H9 (cell line): ENCODE measurements around the gene NRN1. TPM values are rescaled to one million over a fixed set of nuclear protein-coding genes. Genes with fewer than 3 reads are reported as not detected.

Experiments used
- DNase-seq: peaks from one replicate; pipeline ENCODE4 v3.0.0-alpha.2; 2017
- H2AFZ ChIP-seq: one replicate; pipeline ENCODE4 v1.6.1; 2013; ENCODE audit warnings: mild to moderate bottlenecking, low read length, control low read depth, moderate library complexity
- H2AK5ac ChIP-seq: 2 replicates; pipeline ENCODE4 v1.6.1; 2013; ENCODE audit warnings: low read length, control low read depth, mixed read lengths; ENCODE audit not compliant: insufficient read length
- H2BK120ac ChIP-seq: one replicate; pipeline ENCODE4 v1.6.1; 2013; ENCODE audit warnings: low read depth, mild to moderate bottlenecking, low read length, control low read depth, inconsistent platforms; ENCODE audit not compliant: poor library complexity, severe bottlenecking
- H2BK12ac ChIP-seq: 2 replicates; pipeline ENCODE4 v1.6.1; 2013; ENCODE audit warnings: low read length, control low read depth, mixed read lengths, low read depth; ENCODE audit not compliant: insufficient read length
- H2BK15ac ChIP-seq: 2 replicates; pipeline ENCODE4 v1.6.1; 2013; ENCODE audit warnings: low read depth, low read length, control low read depth
- H2BK20ac ChIP-seq: one replicate; pipeline ENCODE4 v1.6.1; 2013; ENCODE audit warnings: low read depth, mild to moderate bottlenecking, low read length, control low read depth, inconsistent platforms; ENCODE audit not compliant: poor library complexity, severe bottlenecking
- H2BK5ac ChIP-seq: 2 replicates; pipeline ENCODE4 v1.6.1; 2013; ENCODE audit warnings: low read length, control low read depth, mixed read lengths; ENCODE audit not compliant: insufficient read length
- H3K14ac ChIP-seq: 2 replicates; pipeline ENCODE4 v1.6.1; 2013; ENCODE audit warnings: low read length, control low read depth; ENCODE audit not compliant: insufficient read depth
- H3K18ac ChIP-seq: 2 replicates; pipeline ENCODE4 v1.6.1; 2013; ENCODE audit warnings: low read depth, mild to moderate bottlenecking, mixed read lengths, low read length, control low read depth; ENCODE audit not compliant: insufficient read length
- H3K23ac ChIP-seq: 2 replicates; pipeline ENCODE4 v1.6.1; 2013; ENCODE audit warnings: low read length, control low read depth, mixed read lengths, low read depth; ENCODE audit not compliant: insufficient read length
- H3K23me2 ChIP-seq: 2 replicates; pipeline ENCODE4 v1.6.1; 2013; ENCODE audit warnings: low read depth, mild to moderate bottlenecking, mixed read lengths, low read length, control low read depth; ENCODE audit not compliant: insufficient read length, poor library complexity, severe bottlenecking
- H3K27ac ChIP-seq: 2 replicates; pipeline ENCODE4 v1.5.1; 2013; ENCODE audit warnings: low read length, control low read depth, mixed read lengths, low read depth; ENCODE audit not compliant: insufficient read length
- H3K27me3 ChIP-seq: 2 replicates; pipeline ENCODE4 v1.6.1; 2013; ENCODE audit warnings: low read length, control low read depth, inconsistent platforms; ENCODE audit not compliant: insufficient read depth
- H3K4ac ChIP-seq: 2 replicates; pipeline ENCODE4 v1.6.1; 2013; ENCODE audit warnings: low read depth, mild to moderate bottlenecking, control low read depth, inconsistent platforms, low read length, moderate library complexity
- H3K4me1 ChIP-seq: 2 replicates; pipeline ENCODE4 v1.6.1; 2013; ENCODE audit warnings: low read length, control low read depth, inconsistent platforms; ENCODE audit not compliant: insufficient read depth
- H3K4me2 ChIP-seq: 2 replicates; pipeline ENCODE4 v1.6.1; 2013; ENCODE audit warnings: low read length, control low read depth, mixed read lengths; ENCODE audit not compliant: insufficient read length, insufficient read depth
- H3K56ac ChIP-seq: 2 replicates; pipeline ENCODE4 v1.6.1; 2013; ENCODE audit warnings: low read depth, mild to moderate bottlenecking, mixed read lengths, low read length, control low read depth; ENCODE audit not compliant: insufficient read length
- H3K79me1 ChIP-seq: 2 replicates; pipeline ENCODE4 v1.6.1; 2013; ENCODE audit warnings: low read depth, mild to moderate bottlenecking, moderate library complexity, low read length, control low read depth, inconsistent platforms; ENCODE audit not compliant: insufficient read depth, poor library complexity, severe bottlenecking
- H3K79me2 ChIP-seq: 2 replicates; pipeline ENCODE4 v1.6.1; 2013; ENCODE audit warnings: low read length, control low read depth, inconsistent platforms; ENCODE audit not compliant: insufficient read depth
- H3K9ac ChIP-seq: 2 replicates; pipeline ENCODE4 v1.6.1; 2013; ENCODE audit warnings: low read length, control low read depth, mixed read lengths; ENCODE audit not compliant: insufficient read length; ENCODE audit errors: extremely low read depth
- H3K9me3 ChIP-seq: one replicate; pipeline ENCODE4 v1.6.1; 2013; ENCODE audit warnings: low read depth, low read length, inconsistent platforms; ENCODE audit not compliant: control insufficient read depth
- H3T11ph ChIP-seq: one replicate; pipeline ENCODE4 v1.6.1; 2013; ENCODE audit warnings: mild to moderate bottlenecking, low read length, control low read depth, inconsistent platforms
- H4K20me1 ChIP-seq: one replicate; pipeline ENCODE4 v1.6.1; 2013; ENCODE audit not compliant: control insufficient read depth, insufficient read length, insufficient read depth
- H4K5ac ChIP-seq: 2 replicates; pipeline ENCODE4 v1.6.1; 2013; ENCODE audit warnings: low read depth, mild to moderate bottlenecking, mixed read lengths, low read length, control low read depth; ENCODE audit not compliant: insufficient read length
- H4K8ac ChIP-seq: replicated peaks from 2 replicates; pipeline ENCODE4 v1.6.1; 2013; ENCODE audit warnings: low read length, control low read depth, mixed read lengths, low read depth; ENCODE audit not compliant: insufficient read length
- H4K91ac ChIP-seq: 2 replicates; pipeline ENCODE4 v1.6.1; 2013; ENCODE audit warnings: low read depth, mild to moderate bottlenecking, moderate library complexity, mixed read lengths, low read length, control low read depth; ENCODE audit not compliant: insufficient read length
- H3K27ac Mint-ChIP-seq, 3 experiments: 2 replicates in 2 of 3; 3 replicates in 1 of 3; pipeline ENCODE4 v1.8.0; 2020 to 2021; ENCODE audit warnings: mixed read lengths in 3 of 3, mild to moderate bottlenecking in 1 of 3, moderate library complexity in 1 of 3
- H3K27me3 Mint-ChIP-seq: 2 replicates; pipeline ENCODE4 v1.8.0; 2021; ENCODE audit warnings: low read depth, mild to moderate bottlenecking, moderate library complexity, mixed read lengths
- H3K36me3 Mint-ChIP-seq, 3 experiments: 2 replicates in 2 of 3; 3 replicates in 1 of 3; pipeline ENCODE4 v1.8.0; 2020 to 2021; ENCODE audit warnings: low read depth in 3 of 3, mixed read lengths in 3 of 3; ENCODE audit not compliant: insufficient read depth in 1 of 3
- H3K4me1 Mint-ChIP-seq, 2 experiments: 2 replicates each; pipeline ENCODE4 v1.8.0; 2020; ENCODE audit warnings: mixed read lengths in 2 of 2
- H3K4me3 Mint-ChIP-seq, 2 experiments: 2 replicates in 1 of 2; 3 replicates in 1 of 2; pipeline ENCODE4 v1.8.0; 2020 to 2021; ENCODE audit warnings: mild to moderate bottlenecking in 2 of 2, mixed read lengths in 2 of 2, moderate library complexity in 1 of 2
- H3K9me3 Mint-ChIP-seq, 2 experiments: 2 replicates in 1 of 2; 3 replicates in 1 of 2; pipeline ENCODE4 v1.8.0; 2020; ENCODE audit warnings: mild to moderate bottlenecking in 2 of 2, mixed read lengths in 2 of 2, moderate library complexity in 1 of 2
- WGBS: extraction: QIAGEN DNeasy Blood & Tissue Kit; methylation state at CpG from one replicate; pipeline ENCODE4 v1.1.7; 2013; ENCODE audit warnings: missing lambda C conversion rate, low lambda C conversion rate, mixed read lengths; ENCODE audit not compliant: insufficient read length; ENCODE audit errors: extremely low coverage; 5-methylcytosine and 5-hydroxymethylcytosine counted together
- total RNA-seq: library from RNA; stranded (reverse); gene quantifications from 2 replicates; pipeline ENCODE4 v1.2.1, GENCODE V29; 2021
- TF ChIP-seq, protein P1 (sequence below): fragments of 200-600 bp; sonication (generic); conservative IDR thresholded peaks from 3 replicates; pipeline ENCODE4 v1.8.0; 2021; ENCODE audit warnings: antibody characterized with exemption, mild to moderate bottlenecking

Gene NRN1
- total RNA-seq, 1 experiment from 2014 or later, result not detected

DNA sequence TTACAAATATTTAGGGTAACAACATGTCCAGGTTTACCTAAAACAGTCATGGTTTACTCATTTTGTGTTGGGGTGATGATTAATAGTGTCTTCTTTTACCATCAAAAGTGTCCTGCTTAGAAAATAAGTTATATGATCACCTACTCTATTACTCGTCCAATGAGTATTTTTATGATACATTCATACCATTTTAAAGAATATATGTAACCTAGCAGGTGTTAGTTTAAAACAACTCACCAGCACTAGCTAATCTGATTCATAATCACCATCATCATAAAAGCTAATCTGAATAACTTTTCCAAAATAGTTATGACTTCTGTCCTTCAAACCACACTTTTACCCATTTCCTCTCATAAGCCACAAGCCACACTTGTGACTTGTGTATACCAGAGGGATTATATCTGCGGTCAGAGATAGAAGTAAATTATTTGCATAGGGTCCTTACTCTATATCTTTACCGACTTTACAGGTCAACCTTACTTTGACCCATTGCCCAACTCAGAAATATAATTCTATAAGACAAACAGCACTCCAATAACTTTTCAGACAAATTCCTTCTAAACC, 33.3 kb upstream of the NRN1 start:
- Histone ChIP-seq H2BK12ac (no peak overlapping the region), H2BK15ac (no peak overlapping the region), H4K91ac (no peak overlapping the region), H3K9me3 (no peaks in the 10 kb centered on the region), H4K5ac (no peak overlapping the region), H4K20me1 (no peaks in the 10 kb centered on the region), H3K23ac (no peak overlapping the region), H2BK120ac (no peak overlapping the region), H3K9ac (no peak overlapping the region), H3T11ph (no peak overlapping the region), H3K27me3 (no peaks in the 10 kb centered on the region), H3K4me1 (no peaks in the 10 kb centered on the region), H2AK5ac (no peak overlapping the region), H3K79me2 (no peaks in the 10 kb centered on the region), H3K14ac (no peak overlapping the region), H3K27ac (no peak overlapping the region), H2BK5ac (no peak overlapping the region), H2BK20ac (no peak overlapping the region), H3K79me1 (no peaks in the 10 kb centered on the region), H2AFZ (no peak overlapping the region), H3K23me2 (no peaks in the 10 kb centered on the region), H4K8ac (no peak overlapping the region), H3K18ac (no peak overlapping the region), H3K4me2 (no peak overlapping the region), H3K4ac (no peak overlapping the region), H3K56ac (no peak overlapping the region)
- H3K27ac Mint-ChIP-seq, result no peak overlapping the region
- DNase-seq, result no peak
- WGBS, result no CpG with 5 or more reads among the region's 3 CpGs
- H3K4me3 Mint-ChIP-seq, result no peak overlapping the region
- H3K4me1 Mint-ChIP-seq, result no peaks in the 10 kb centered on the region
- TF ChIP-seq, protein P1, sequence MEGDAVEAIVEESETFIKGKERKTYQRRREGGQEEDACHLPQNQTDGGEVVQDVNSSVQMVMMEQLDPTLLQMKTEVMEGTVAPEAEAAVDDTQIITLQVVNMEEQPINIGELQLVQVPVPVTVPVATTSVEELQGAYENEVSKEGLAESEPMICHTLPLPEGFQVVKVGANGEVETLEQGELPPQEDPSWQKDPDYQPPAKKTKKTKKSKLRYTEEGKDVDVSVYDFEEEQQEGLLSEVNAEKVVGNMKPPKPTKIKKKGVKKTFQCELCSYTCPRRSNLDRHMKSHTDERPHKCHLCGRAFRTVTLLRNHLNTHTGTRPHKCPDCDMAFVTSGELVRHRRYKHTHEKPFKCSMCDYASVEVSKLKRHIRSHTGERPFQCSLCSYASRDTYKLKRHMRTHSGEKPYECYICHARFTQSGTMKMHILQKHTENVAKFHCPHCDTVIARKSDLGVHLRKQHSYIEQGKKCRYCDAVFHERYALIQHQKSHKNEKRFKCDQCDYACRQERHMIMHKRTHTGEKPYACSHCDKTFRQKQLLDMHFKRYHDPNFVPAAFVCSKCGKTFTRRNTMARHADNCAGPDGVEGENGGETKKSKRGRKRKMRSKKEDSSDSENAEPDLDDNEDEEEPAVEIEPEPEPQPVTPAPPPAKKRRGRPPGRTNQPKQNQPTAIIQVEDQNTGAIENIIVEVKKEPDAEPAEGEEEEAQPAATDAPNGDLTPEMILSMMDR, result no peak
- H3K9me3 Mint-ChIP-seq, result no peaks in the 10 kb centered on the region
- H3K36me3 Mint-ChIP-seq, result no peaks in the 10 kb centered on the region
- H3K27me3 Mint-ChIP-seq, result peaks cover 23% of the 10 kb centered on the region
